HepG2 (cell line): ENCODE data around the gene UST. TPM values are rescaled to one million over a fixed set of nuclear protein-coding genes. Genes with fewer than 3 reads are reported as not detected.

ENCODE experiments used
- ATAC-seq: fragments of 200-7000 bp; cut with Tn5 transposase; 3 replicates; pipeline ENCODE4 v1.9.1; 2020; ENCODE audit warnings: mild to moderate bottlenecking, moderate library complexity
- BruUV-seq: library from RNA; stranded (reverse); fragments of 400-500 nt; replicated peaks from 2 replicates; lab custom pipeline; 2021; lab: Mats Ljungman, UMichigan
- CTCF ChIA-PET: fragments of 300-600 bp; formaldehyde crosslinking; extraction: SDS; loops from one replicate; lab custom pipeline; 2021; ENCODE audit warnings: low total read pairs, inconsistent platforms, low intra/inter-chr PET ratio; lab: Yijun Ruan, JAX
- POLR2A ChIA-PET: fragments of 350-600 bp; sonication (Branson Sonifier 250); formaldehyde crosslinking; loops from one replicate; lab custom pipeline; 2020; ENCODE audit warnings: antibody characterized with exemption, inconsistent platforms; lab: Yijun Ruan, JAX
- DNase-seq: peaks from one replicate; pipeline ENCODE4 v3.0.0-alpha.2; 2015; ENCODE audit warnings: low spot score
- FAIRE-seq: peaks from 3 replicates; lab custom pipeline; 2011; peaks lifted over from hg19 to GRCh38; lab: Jason Lieb, UNC
- H2AFZ ChIP-seq: one replicate; pipeline ENCODE4 v1.6.1; 2011; ENCODE audit warnings: low read length, inconsistent platforms
- H3K27ac ChIP-seq: fragments of 300-600 bp; 3 replicates; pipeline ENCODE4 v1.8.0; 2011; ENCODE audit warnings: mixed run types, mild to moderate bottlenecking, mixed read lengths, low read length, inconsistent platforms; ENCODE audit not compliant: insufficient read depth; ENCODE audit errors: extremely low read length
- H3K27me3 ChIP-seq, 2 experiments: fragments of 200-600 bp in 1 of 2; 2 replicates in 1 of 2; 3 replicates in 1 of 2; pipeline versions ENCODE4 v1.6.0 to v1.8.0; 2011; ENCODE audit warnings: low read length in 2 of 2, mild to moderate bottlenecking in 2 of 2, moderate library complexity in 2 of 2, inconsistent platforms in 1 of 2; ENCODE audit not compliant: insufficient read depth in 2 of 2, control insufficient read depth in 1 of 2
- H3K36me3 ChIP-seq, 2 experiments: fragments of 200-600 bp in 1 of 2; replicated peaks in 1 of 2; 2 replicates in 1 of 2; 3 replicates in 1 of 2; pipeline versions ENCODE4 v1.5.1 to v1.8.0; 2011; ENCODE audit warnings: low read length in 2 of 2, inconsistent platforms in 1 of 2; ENCODE audit not compliant: insufficient read depth in 2 of 2, control insufficient read depth in 1 of 2
- H3K4me1 ChIP-seq: 2 replicates; pipeline ENCODE4 v1.5.1; 2012; ENCODE audit warnings: low read length, inconsistent platforms; ENCODE audit not compliant: insufficient read depth
- H3K4me2 ChIP-seq: 2 replicates; pipeline ENCODE4 v1.6.0; 2011; ENCODE audit warnings: low read depth, low read length, inconsistent platforms
- H3K4me3 ChIP-seq, 3 experiments: fragments of 200-600 bp in 1 of 3; sonication (generic), shearing (Covaris generic) in 1 of 3; replicated peaks in 1 of 3; 2 replicates each; pipeline ENCODE4 v1.5.1; 2011 to 2016; ENCODE audit warnings: low read length in 3 of 3, inconsistent platforms in 2 of 3, low read depth in 2 of 3, mild to moderate bottlenecking in 2 of 3, control low read depth in 1 of 3, mixed read lengths in 1 of 3; ENCODE audit not compliant: insufficient read depth in 1 of 3
- H3K79me2 ChIP-seq: one replicate; pipeline ENCODE4 v1.6.1; 2011; ENCODE audit warnings: low read length, inconsistent platforms; ENCODE audit not compliant: insufficient read depth
- H3K9ac ChIP-seq: 2 replicates; pipeline ENCODE4 v1.6.0; 2011; ENCODE audit warnings: mild to moderate bottlenecking, low read depth, low read length, inconsistent platforms; ENCODE audit not compliant: insufficient read depth
- H3K9me3 ChIP-seq: 2 replicates; pipeline ENCODE4 v1.5.1; 2012; ENCODE audit warnings: mild to moderate bottlenecking, low read length
- H4K20me1 ChIP-seq: 2 replicates; pipeline ENCODE4 v1.6.0; 2011; ENCODE audit warnings: inconsistent platforms, mild to moderate bottlenecking, low read length, moderate library complexity; ENCODE audit not compliant: insufficient read depth
- CBX5 ChIP-seq: sonication (generic); formaldehyde crosslinking; IDR thresholded peaks from 2 replicates; pipeline ENCODE4 v1.4.0; 2020; ENCODE audit warnings: missing genetic modification reagents, borderline replicate concordance
- PHF8 ChIP-seq: sonication (generic); formaldehyde crosslinking; IDR thresholded peaks from 2 replicates; pipeline ENCODE4 v1.5.0; 2020; ENCODE audit warnings: missing genetic modification reagents
- ZNF441 ChIP-seq: sonication (generic); formaldehyde crosslinking; IDR thresholded peaks from 2 replicates; pipeline ENCODE4 v1.7.0; 2021; ENCODE audit warnings: missing genetic modification reagents, borderline replicate concordance
- ZNF619 ChIP-seq: sonication (generic); formaldehyde crosslinking; IDR thresholded peaks from 2 replicates; pipeline ENCODE4 v1.4.0; 2020; ENCODE audit warnings: mild to moderate bottlenecking, missing genetic modification reagents
- ZNF7 ChIP-seq: IDR thresholded peaks from 2 replicates; pipeline ENCODE4 v1.6.1; 2016; ENCODE audit warnings: missing biosample characterization, missing genetic modification reagents
- ZNF737 ChIP-seq: sonication (generic); formaldehyde crosslinking; IDR thresholded peaks from 2 replicates; pipeline ENCODE4 v1.5.0; 2020; ENCODE audit warnings: missing genetic modification reagents, mild to moderate bottlenecking, borderline replicate concordance
- ZNF879 ChIP-seq: sonication (generic); formaldehyde crosslinking; IDR thresholded peaks from 2 replicates; pipeline ENCODE4 v1.8.1; 2023; ENCODE audit warnings: missing genetic modification reagents
- WGBS: methylation state at CpG from one replicate; pipeline ENCODE4 v1.1.6; 2017; ENCODE audit warnings: low lambda C conversion rate; 5-methylcytosine and 5-hydroxymethylcytosine counted together
- in situ Hi-C: cut with HindIII; loops from 2 replicates; pipeline ENCODE4 v1.10.0; 2017; ENCODE audit warnings: low pct_unique_long_range_greater_than_20kb; ENCODE audit not compliant: extremely low pct_ligation_motif_present
- intact Hi-C: fragments of 100-400 bp; cut with micrococcal nuclease; formaldehyde crosslinking; loops from one replicate; pipeline ENCODE4 v1.10.0; 2022; ENCODE audit not compliant: unreplicated experiment
- polyA plus RNA-seq, 8 experiments: library from polyadenylated mRNA; depleted of rRNA in 3 of 8; stranded (reverse) in 7 of 8; unstranded in 1 of 8; fragments of >200 nt; fragmentation: Illumina TruSeq in 4 of 8; extraction: Trizol in 4 of 8; gene quantifications; 2 replicates each; pipeline versions ENCODE4 v1.2.1 to v1.2.3, GENCODE V29; 2011 to 2016; ENCODE audit warnings: low read depth in 4 of 8, missing spikeins in 1 of 8, mixed read lengths in 1 of 8; ENCODE audit not compliant: insufficient read depth in 1 of 8
- total RNA-seq, 5 experiments: library from RNA; depleted of rRNA; stranded (reverse); fragments of >200 nt; fragmentation: Illumina TruSeq; extraction: Trizol; gene quantifications; 2 replicates each; pipeline ENCODE4 v1.2.3, GENCODE V29; 2016; ENCODE audit warnings: low read depth in 1 of 5
- TF ChIP-seq, protein P1 (sequence below): sonication (generic); formaldehyde crosslinking; IDR thresholded peaks from 2 replicates; pipeline ENCODE4 v1.4.0; 2020; ENCODE audit warnings: mild to moderate bottlenecking, missing genetic modification reagents
- TF ChIP-seq, protein P2 (sequence below): sonication (generic); formaldehyde crosslinking; IDR thresholded peaks from 2 replicates; pipeline ENCODE4 v1.9.0; 2022; ENCODE audit warnings: missing genetic modification reagents, mild to moderate bottlenecking, borderline replicate concordance
- TF ChIP-seq, protein P3 (sequence below): sonication (generic); formaldehyde crosslinking; IDR thresholded peaks from 2 replicates; pipeline ENCODE4 v1.9.0; 2021; ENCODE audit warnings: missing genetic modification reagents, borderline replicate concordance
- TF ChIP-seq, protein P4 (sequence below): sonication (generic); formaldehyde crosslinking; IDR thresholded peaks from 2 replicates; pipeline ENCODE4 v1.4.0; 2020; ENCODE audit warnings: missing genetic modification reagents
- TF ChIP-seq, protein P5 (sequence below): sonication (generic); formaldehyde crosslinking; IDR thresholded peaks from 2 replicates; pipeline ENCODE4 v1.9.0; 2021; ENCODE audit warnings: missing genetic modification reagents, mild to moderate bottlenecking, borderline replicate concordance
- TF ChIP-seq, protein P6 (sequence below): sonication (generic); formaldehyde crosslinking; IDR thresholded peaks from 2 replicates; pipeline ENCODE4 v1.8.1; 2023; ENCODE audit warnings: mild to moderate bottlenecking, missing genetic modification reagents
- TF ChIP-seq, protein P7 (sequence below): IDR thresholded peaks from 2 replicates; pipeline ENCODE4 v1.6.1; 2016

UST gene
- total and polyA plus RNA-seq, 2 of the 13 experiments (the other 11 are each of a cell fraction or from before 2014, with no cell fraction given) = 0.27 TPM; not detected in 1

DNA sequence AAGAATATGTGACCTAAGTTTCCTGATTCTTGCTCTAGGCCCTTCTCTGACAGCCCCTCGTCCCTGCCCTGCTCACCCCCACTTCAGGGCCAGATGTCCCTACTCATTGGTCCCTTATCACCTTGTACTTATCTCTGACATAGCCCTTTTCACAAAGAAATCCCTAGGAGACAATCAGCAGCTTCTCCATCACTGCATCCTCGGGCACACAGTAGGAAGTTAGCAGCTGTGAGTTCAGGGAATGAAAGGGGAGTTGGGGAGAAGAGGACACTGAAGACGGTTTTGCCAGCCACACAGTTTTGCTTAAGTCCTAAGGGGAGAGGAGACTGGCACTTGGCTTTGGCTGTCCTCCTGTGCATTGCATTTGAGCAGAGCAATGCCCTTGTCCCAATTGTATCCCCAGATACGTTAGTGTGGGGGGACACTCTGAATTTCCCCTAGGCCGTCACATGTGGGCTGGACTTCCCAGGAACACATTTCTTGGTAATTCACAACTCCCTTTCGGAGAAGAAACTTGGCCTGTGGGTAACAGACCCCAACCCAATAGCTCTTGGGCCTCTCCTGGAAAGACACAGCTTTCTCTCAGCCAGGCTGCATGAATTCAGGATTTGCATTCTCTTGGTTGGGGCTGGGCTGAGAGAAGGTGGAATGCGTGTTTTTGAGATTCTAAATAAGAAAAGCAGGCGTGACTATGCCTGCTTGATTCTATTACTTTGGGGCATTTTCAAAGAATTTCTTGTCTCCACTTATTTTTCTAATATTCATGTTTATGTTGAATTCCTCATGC, 177.6 kb downstream of the UST start (continued):
- TF ChIP-seq, protein P1, sequence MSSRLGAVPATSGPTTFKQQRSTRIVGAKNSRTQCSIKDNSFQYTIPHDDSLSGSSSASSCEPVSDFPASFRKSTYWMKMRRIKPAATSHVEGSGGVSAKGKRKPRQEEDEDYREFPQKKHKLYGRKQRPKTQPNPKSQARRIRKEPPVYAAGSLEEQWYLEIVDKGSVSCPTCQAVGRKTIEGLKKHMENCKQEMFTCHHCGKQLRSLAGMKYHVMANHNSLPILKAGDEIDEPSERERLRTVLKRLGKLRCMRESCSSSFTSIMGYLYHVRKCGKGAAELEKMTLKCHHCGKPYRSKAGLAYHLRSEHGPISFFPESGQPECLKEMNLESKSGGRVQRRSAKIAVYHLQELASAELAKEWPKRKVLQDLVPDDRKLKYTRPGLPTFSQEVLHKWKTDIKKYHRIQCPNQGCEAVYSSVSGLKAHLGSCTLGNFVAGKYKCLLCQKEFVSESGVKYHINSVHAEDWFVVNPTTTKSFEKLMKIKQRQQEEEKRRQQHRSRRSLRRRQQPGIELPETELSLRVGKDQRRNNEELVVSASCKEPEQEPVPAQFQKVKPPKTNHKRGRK (CRISPR knock-in tag) = no peak
- TF ChIP-seq ZNF879 (CRISPR knock-in tag) = no peak
- TF ChIP-seq, protein P2, sequence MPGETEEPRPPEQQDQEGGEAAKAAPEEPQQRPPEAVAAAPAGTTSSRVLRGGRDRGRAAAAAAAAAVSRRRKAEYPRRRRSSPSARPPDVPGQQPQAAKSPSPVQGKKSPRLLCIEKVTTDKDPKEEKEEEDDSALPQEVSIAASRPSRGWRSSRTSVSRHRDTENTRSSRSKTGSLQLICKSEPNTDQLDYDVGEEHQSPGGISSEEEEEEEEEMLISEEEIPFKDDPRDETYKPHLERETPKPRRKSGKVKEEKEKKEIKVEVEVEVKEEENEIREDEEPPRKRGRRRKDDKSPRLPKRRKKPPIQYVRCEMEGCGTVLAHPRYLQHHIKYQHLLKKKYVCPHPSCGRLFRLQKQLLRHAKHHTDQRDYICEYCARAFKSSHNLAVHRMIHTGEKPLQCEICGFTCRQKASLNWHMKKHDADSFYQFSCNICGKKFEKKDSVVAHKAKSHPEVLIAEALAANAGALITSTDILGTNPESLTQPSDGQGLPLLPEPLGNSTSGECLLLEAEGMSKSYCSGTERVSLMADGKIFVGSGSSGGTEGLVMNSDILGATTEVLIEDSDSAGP = no peak
- TF ChIP-seq ZNF619 = no peak
- TF ChIP-seq PHF8 (CRISPR knock-in tag) = no peak
- TF ChIP-seq, protein P3, sequence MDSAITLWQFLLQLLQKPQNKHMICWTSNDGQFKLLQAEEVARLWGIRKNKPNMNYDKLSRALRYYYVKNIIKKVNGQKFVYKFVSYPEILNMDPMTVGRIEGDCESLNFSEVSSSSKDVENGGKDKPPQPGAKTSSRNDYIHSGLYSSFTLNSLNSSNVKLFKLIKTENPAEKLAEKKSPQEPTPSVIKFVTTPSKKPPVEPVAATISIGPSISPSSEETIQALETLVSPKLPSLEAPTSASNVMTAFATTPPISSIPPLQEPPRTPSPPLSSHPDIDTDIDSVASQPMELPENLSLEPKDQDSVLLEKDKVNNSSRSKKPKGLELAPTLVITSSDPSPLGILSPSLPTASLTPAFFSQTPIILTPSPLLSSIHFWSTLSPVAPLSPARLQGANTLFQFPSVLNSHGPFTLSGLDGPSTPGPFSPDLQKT = no peak
- TF ChIP-seq, all 625 proteins: peak for 0

DNA sequence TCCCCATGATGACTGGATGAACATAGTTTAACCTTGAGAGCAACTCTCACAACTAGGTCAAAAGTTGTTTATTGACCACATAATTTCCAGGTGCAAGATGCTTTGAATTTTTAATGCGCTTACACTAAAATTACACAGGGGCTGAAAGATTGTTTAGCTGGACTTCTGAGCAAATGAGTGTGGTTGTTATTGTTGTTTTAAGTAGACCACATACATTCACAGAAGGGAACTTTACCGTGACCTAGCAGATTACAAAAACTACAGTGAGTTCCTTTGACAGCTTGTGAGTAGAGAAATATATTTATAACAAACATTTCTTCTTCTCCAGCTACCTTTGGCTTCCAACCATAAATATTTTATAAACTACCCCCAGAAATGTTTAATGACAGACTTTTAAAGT, 178.9 kb downstream of the UST start:
- Histone ChIP-seq H3K36me3 (no peaks in the 10 kb centered on the region), H3K79me2 (no peaks in the 10 kb centered on the region), H4K20me1 (no peaks in the 10 kb centered on the region), H3K4me2 (no peak overlapping the region), H3K27ac (no peak overlapping the region), H3K9me3 (no peaks in the 10 kb centered on the region), H3K4me3 (no peak overlapping the region), H3K27me3 (no peaks in the 10 kb centered on the region), H2AFZ (no peak overlapping the region), H3K9ac (no peak overlapping the region), H3K4me1 (no peaks in the 10 kb centered on the region)
- no TSS peak for BruUV-seq
- CTCF ChIA-PET = interaction anchor here (0.9 kb wide), 1 partner anchor 1877 kb away, joined by 3 read pairs; no protein-coding TSS in a partner anchor
- intact Hi-C loops = no loop called here
- in situ Hi-C loops = no loop called here
- WGBS = 48% methylated on average over 2 of the region's 2 CpGs
- ATAC-seq = no peak
- no peak for FAIRE-seq
- DNase-seq = no peak
- POLR2A ChIA-PET = no interaction called here
- TF ChIP-seq ZNF7 (CRISPR knock-in tag) (no peak), CBX5 (CRISPR knock-in tag) (no peak), ZNF737 (CRISPR knock-in tag) (no peak), ZNF441 (CRISPR knock-in tag) (no peak)
- TF ChIP-seq, protein P4, sequence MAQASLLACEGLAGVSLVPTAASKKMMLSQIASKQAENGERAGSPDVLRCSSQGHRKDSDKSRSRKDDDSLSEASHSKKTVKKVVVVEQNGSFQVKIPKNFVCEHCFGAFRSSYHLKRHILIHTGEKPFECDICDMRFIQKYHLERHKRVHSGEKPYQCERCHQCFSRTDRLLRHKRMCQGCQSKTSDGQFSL (CRISPR knock-in tag) = no peak
- TF ChIP-seq, protein P5, sequence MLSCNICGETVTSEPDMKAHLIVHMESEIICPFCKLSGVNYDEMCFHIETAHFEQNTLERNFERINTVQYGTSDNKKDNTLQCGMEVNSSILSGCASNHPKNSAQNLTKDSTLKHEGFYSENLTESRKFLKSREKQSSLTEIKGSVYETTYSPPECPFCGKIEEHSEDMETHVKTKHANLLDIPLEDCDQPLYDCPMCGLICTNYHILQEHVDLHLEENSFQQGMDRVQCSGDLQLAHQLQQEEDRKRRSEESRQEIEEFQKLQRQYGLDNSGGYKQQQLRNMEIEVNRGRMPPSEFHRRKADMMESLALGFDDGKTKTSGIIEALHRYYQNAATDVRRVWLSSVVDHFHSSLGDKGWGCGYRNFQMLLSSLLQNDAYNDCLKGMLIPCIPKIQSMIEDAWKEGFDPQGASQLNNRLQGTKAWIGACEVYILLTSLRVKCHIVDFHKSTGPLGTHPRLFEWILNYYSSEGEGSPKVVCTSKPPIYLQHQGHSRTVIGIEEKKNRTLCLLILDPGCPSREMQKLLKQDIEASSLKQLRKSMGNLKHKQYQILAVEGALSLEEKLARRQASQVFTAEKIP (CRISPR knock-in tag) = no peak
- TF ChIP-seq, protein P6, sequence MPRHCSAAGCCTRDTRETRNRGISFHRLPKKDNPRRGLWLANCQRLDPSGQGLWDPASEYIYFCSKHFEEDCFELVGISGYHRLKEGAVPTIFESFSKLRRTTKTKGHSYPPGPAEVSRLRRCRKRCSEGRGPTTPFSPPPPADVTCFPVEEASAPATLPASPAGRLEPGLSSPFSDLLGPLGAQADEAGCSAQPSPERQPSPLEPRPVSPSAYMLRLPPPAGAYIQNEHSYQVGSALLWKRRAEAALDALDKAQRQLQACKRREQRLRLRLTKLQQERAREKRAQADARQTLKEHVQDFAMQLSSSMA = no peak
- TF ChIP-seq, protein P7, sequence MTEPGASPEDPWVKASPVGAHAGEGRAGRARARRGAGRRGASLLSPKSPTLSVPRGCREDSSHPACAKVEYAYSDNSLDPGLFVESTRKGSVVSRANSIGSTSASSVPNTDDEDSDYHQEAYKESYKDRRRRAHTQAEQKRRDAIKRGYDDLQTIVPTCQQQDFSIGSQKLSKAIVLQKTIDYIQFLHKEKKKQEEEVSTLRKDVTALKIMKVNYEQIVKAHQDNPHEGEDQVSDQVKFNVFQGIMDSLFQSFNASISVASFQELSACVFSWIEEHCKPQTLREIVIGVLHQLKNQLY (CRISPR knock-in tag) = no peak
